HPDE6-E6E7 (cell line): Measurements from ENCODE around the gene STEAP1B.
"Not testable (repeated sequence)": the region's sequence is repeated elsewhere in the genome, so short reads cannot be mapped to it uniquely, and the experiment has no call there.

ENCODE experiments used
- DNase-seq: peaks from one replicate; pipeline ENCODE4 v3.0.0; 2011; ENCODE audit warnings: missing footprints; ENCODE audit errors: extremely low spot score

The STEAP1B gene

DNA sequence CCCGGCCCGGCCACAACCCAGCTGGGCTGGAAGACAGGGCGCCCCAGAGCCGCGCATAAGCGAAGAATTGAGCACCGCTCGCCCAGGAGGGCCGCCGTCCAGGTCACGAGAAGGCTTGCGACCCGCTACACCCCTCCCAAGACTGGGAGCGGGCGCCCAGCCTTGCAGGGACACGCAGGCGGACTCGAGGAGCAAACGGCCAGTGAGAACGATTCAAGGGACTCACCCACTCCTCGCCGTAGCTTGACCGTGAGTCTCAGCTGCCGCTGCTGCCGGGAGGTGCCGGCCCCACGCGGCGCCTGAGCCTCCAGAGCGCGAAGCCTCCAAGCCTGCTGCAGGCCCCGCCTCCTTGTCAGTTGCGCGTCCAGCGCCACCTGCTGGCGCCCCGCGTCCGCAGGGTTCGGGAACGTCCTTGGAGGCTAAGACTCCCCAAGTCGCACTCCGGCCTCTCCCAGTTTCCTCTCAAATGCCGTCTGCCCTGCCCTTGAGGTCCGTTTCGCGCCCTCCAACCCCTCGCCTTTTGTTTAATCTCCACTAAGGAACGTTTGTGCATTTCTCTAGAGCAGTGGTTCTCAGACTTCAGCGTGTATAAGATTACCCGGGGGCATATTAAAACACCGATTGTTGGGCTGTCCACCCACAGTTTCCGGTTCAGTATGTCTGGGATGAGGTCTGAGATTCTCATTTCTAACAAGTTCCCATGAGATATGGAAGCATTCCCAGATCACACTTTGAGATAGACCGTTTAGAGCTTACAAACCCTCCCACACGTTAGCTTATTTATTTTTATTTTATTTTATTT is at the start of gene STEAP1B:
Gene STEAP1B (minus strand): TSS at position 301 of the 802 bp plus-strand sequence. CDS start 5,333 bp downstream, outside the sequence.
- DNase-seq = peak; percentile 55

DNA sequence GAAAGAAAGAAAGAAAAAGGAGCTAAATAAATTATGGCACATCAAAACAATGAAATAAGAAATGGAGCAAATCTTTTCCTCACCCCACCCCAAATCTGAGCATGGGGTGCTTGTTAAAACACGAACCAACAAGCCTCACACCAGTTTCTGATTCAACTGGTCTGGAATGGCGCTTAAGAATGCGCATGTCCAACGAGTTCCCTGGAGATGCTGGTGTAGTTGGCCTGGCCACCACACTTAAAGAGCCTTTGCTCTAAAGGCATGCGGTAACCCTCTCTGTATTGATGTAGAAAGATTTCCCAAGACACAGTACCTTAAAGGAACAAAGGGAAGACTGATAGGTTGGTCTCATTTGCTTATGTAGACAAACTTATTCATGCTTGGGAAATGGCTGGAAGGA is 49.1 kb upstream of the STEAP1B start:
- no peak for DNase-seq

- no peak for DNase-seq
These were observed 48.3 kb upstream of the STEAP1B start for GRCh38 chr7:22548313-22548712.

- no peak for DNase-seq
These were observed 46.8 kb upstream of the STEAP1B start for GRCh38 chr7:22546769-22547168.

- no peak for DNase-seq
These were observed 45.5 kb upstream of the STEAP1B start for GRCh38 chr7:22545529-22545928.

DNA sequence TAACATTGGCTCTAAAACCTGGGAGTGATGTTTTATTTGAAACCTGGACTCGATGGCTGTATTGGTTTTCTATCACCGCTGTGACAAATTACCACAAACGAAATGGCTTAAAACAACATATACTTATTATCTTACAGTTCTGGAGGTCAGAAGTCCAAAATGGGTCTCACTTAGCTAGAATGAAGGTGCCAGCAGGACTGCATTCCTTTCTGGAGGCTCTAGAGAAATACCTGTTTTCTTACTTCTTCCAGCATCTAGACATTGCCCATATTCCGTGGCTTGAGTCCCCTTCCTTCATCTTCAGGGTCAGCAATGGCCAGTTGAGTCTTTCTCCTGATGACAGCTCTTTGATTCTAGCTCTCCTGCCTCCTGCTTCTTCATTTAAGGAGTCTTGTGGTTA is 44.3 kb upstream of the STEAP1B start:
- no peak for DNase-seq

- no peak for DNase-seq
These were observed 43.2 kb upstream of the STEAP1B start for GRCh38 chr7:22543169-22543568.

DNA sequence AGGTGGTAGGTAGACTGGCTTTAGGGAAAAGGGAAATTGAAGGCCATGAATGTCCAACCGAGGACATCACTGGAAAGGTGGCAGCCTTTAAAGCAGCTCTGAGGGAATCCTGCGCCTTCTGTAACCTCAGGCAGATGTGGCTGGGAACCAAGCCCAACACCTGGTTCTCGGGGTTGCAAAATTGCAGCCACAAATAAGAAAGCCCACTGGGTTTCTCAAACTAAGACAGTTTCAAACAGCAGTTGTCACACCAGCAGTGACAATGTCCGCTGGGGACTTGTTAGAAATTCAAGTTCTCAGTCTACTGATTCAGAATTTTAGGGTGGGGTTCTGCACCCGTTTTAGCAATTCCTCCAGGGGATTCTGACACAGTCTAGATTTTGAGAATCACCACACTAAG is 42.7 kb upstream of the STEAP1B start:
- no peak for DNase-seq

DNA sequence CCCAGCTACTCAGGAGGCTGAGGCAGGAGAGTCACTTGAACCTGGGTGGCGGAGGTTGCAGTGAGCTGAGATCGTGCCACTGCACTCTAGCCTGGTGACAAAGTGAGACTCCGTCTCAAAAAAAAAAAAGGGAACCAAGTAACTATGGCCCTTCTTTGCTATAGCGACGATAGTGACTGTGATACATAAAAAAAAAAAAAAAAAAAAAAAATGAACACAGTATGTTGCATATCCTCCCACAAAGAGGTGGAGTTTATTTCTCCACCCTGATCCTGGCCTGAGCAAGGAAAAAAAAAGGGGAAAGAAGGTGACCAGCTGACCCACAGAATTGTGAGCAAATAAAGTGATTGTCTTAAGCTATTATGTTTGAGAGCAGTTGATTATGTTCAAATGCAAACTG is 42.3 kb upstream of the STEAP1B start:
- no peak for DNase-seq

DNA sequence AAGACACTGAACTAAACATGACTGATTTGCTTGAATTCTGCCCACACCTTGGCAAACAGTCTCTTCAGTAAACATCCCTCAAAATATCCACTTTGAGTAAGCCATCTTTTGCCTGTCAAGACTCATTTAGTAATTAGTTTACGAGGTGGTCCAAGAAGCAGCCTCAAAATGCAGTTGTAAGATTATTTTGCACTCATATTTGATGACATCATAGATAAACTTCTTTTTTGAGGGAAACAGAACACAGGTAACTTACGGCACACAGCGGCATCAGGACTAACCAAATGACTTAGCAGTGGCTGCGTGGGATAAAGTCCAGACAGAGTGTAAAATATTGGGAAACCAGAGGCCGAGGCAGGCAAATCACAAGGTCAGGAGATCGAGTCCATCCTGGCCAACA is 41.8 kb upstream of the STEAP1B start:
- no peak for DNase-seq

- DNase-seq = not testable (repeated sequence)
These were observed 28.5 kb upstream of the STEAP1B start for GRCh38 chr7:22528537-22528936.

GRCh38 chr7:22524353-22524947 is 24.5 kb upstream of the STEAP1B start:
- not testable (repeated sequence) for DNase-seq

DNA sequence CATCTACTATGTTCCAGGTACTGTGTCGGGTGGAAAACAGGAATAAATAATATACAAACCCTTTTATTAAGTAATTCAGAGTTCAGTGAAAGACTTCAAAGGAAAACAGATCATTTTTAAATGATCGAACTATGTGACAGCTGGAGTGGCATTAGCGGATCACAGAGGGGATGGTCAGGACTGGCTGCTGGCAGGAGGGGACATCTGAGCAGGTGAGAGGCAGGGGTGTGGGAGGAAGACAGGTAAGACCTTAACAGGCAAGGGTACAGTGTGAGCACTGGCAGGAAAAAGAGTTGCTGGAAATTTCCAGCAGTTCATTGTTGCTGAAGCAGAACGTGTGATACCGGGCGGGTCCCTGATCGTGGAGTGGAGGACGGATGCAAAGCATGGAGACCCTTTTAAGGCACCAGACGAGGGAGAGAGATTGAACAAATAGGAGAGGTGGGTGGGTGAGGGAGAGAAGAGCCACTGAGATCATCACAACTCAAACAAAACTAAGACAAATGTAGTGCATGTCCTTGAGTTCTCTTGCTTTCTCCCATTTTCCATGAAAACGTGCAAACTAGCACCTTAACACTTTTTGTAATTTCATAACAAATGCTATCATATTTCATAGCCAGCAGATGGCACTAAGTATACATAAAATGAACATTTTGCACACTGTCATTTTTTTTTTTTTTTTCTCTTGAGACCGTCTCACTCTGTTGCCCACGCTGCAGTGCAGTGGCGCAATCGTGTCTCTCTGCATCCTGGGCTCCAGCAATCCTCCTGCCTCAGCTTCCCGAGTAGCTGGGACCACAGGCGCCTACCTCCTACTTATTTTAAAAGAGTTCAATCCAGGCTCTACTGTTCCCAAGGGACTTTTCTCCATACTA is 23.7 kb upstream of the STEAP1B start:
- DNase-seq = not testable (repeated sequence)

GRCh38 chr7:22519560-22519959 is 19.6 kb upstream of the STEAP1B start:
- not testable (repeated sequence) for DNase-seq

- not testable (repeated sequence) for DNase-seq
These were observed 17.0 kb upstream of the STEAP1B start for GRCh38 chr7:22516950-22517349.

GRCh38 chr7:22514963-22515362 is 15.0 kb upstream of the STEAP1B start:
- DNase-seq = not testable (repeated sequence)

GRCh38 chr7:22507320-22507719 is 7.3 kb upstream of the STEAP1B start:
- DNase-seq = not testable (repeated sequence)

GRCh38 chr7:22506316-22507020 is 6.5 kb upstream of the STEAP1B start:
- not testable (repeated sequence) for DNase-seq

- not testable (repeated sequence) for DNase-seq
These were observed 4.5 kb upstream of the STEAP1B start for GRCh38 chr7:22504519-22504918.

- not testable (repeated sequence) for DNase-seq
These were observed 2.1 kb upstream of the STEAP1B start for GRCh38 chr7:22502104-22502503.

DNA sequence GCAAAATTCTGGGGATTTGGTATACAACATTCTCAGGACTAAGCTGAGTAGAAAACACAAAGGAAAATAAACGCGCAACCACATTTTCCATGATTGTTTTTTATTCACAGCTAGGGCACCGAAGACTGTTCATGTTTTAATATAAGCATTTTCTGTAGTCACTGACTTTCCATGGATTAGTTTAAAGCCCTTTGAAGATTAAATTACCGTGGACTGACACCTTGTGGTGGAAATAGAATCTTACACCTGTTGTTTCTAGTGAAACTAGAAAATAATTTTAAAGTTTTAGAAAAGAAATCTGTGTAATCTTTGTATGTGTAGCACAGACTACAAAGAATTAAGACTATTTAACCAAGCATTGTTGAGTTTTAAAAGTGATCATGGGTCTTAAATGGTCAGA is 1.3 kb upstream of the STEAP1B start:
- not testable (repeated sequence) for DNase-seq

DNA sequence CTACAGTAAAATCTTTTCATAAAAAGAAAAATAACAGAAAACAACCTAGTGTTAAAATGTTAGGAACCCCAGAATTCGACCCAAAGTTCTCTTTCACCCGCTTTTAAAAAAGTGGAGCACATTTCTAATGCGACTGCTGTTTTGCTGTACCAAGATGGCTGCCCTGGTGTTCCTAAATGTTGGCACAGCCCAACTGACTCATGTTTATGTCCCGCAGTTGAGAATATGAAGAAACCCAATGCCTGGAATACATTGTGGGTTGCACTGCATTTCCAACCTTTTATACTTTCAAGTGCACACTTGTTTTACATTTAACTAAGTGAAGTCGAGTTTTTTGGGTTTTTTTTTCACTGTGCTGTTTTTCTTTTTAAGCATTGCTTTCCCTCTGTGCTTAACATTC is 944 bp downstream of the STEAP1B start:
- DNase-seq = no peak
